ENCODE data around the gene DHX35.

The DHX35 gene

GRCh38 chr20:38926142-38926933 is 35.8 kb upstream of the DHX35 start, which contains the start of gene FAM83D:
Gene FAM83D, plus strand, starts transcription at chr20:38926417. Its CDS starts 26 bp downstream, at chr20:38926443.
- Histone ChIP-seq H3K9me3 (replicated peaks in 1 of 2; ENCODE audit: control insufficient read depth in 2 of 2, insufficient read depth in 1 of 2, low read depth in 1 of 2, low read length in 2 of 2) (no peaks in the 10 kb centered on the region), H4K91ac (ENCODE audit: low read depth, low read length, poor library complexity) (no peak within 1 kb of the TSS), H4K8ac (ENCODE audit: low read depth, low read length) (no peak within 1 kb of the TSS), H3K18ac (ENCODE audit: low read length) (peak within 1 kb of the TSS; percentile 96), H3K27me3 (ENCODE audit: control insufficient read depth in 3 of 3, insufficient read depth in 3 of 3, low read depth in 1 of 3, low read length in 3 of 3) (no peaks in the 10 kb centered on the region), H3K4me2 (ENCODE audit: insufficient read depth, low read length, poor library complexity, severe bottlenecking) (peak within 1 kb of the TSS; percentile 86), H3K79me1 (ENCODE audit: low read depth, low read length) (peaks cover 18% of the 10 kb centered on the region), H3K4ac (ENCODE audit: low read length) (peak within 1 kb of the TSS; percentile 13), H3K4me3 (ENCODE audit: low read length in 2 of 2) (peak within 1 kb of the TSS; percentile 90 to 96), H2BK12ac (ENCODE audit: low read length) (no peak within 1 kb of the TSS), H2BK120ac (ENCODE audit: low read depth, low read length) (peak within 1 kb of the TSS; percentile 44), H3K9ac (ENCODE audit: low read depth, low read length, poor library complexity) (peak within 1 kb of the TSS; percentile 97), H2AK5ac (ENCODE audit: low read depth, low read length) (peak within 1 kb of the TSS; percentile 90), H3K23ac (ENCODE audit: low read depth, low read length, poor library complexity) (peak within 1 kb of the TSS; percentile 97), H3K27ac (replicated peaks; ENCODE audit: low read length) (peak within 1 kb of the TSS; percentile 21), H2BK15ac (ENCODE audit: low read length) (peak within 1 kb of the TSS; percentile 93), H3K36me3 (replicated peaks in 1 of 2; ENCODE audit: control insufficient read depth in 2 of 2, insufficient read depth in 2 of 2, low read length in 2 of 2) (peaks cover 8 to 29% of the 10 kb centered on the region in 2 donors), H2AFZ (ENCODE audit: low read length) (peak within 1 kb of the TSS; percentile 93), H3K4me1 (ENCODE audit: control insufficient read depth in 2 of 2, insufficient read depth in 1 of 2, low read depth in 1 of 2, low read length in 2 of 2) (peaks cover 5 to 16% of the 10 kb centered on the region in 2 donors), H2BK5ac (ENCODE audit: low read length) (peak within 1 kb of the TSS; percentile 85), H3K14ac (ENCODE audit: low read length) (peak within 1 kb of the TSS; percentile 100)
- WGBS, 2 donors (ENCODE audit: extremely low coverage in 2 of 2, insufficient read length in 2 of 2, insufficient replicate concordance in 1 of 2) = no CpG with 5 or more reads among the region's 95 CpGs
- peak; percentile 94 for DNase-seq (ENCODE audit: low spot score)

- no peak overlapping the region for H2BK12ac ChIP-seq (ENCODE audit: low read length)
- peak overlapping the region; percentile 93 for H2AFZ ChIP-seq (ENCODE audit: low read length)
- peak overlapping the region; percentile 44 for H2BK120ac ChIP-seq (ENCODE audit: low read depth, low read length)
- H3K9ac ChIP-seq (ENCODE audit: low read depth, low read length, poor library complexity) = peak overlapping the region; percentile 97
- H2BK15ac ChIP-seq (ENCODE audit: low read length) = peak overlapping the region; percentile 93
- peak overlapping the region; percentile 96 for H3K18ac ChIP-seq (ENCODE audit: low read length)
- H2BK5ac ChIP-seq (ENCODE audit: low read length) = peak overlapping the region; percentile 85
- peak overlapping the region; percentile 86 for H3K4me2 ChIP-seq (ENCODE audit: insufficient read depth, low read length, poor library complexity, severe bottlenecking)
- WGBS, 2 donors (ENCODE audit: extremely low coverage in 2 of 2, insufficient read length in 2 of 2, insufficient replicate concordance in 1 of 2) = no CpG with 5 or more reads among the region's 27 CpGs
- H3K4me3 ChIP-seq (ENCODE audit: low read length in 2 of 2) = peak overlapping the region; percentile 90 to 96
- no peaks in the 10 kb centered on the region for H3K9me3 ChIP-seq (replicated peaks in 1 of 2; ENCODE audit: control insufficient read depth in 2 of 2, insufficient read depth in 1 of 2, low read depth in 1 of 2, low read length in 2 of 2)
- peaks cover 8 to 36% of the 10 kb centered on the region in 2 donors for H3K36me3 ChIP-seq (replicated peaks in 1 of 2; ENCODE audit: control insufficient read depth in 2 of 2, insufficient read depth in 2 of 2, low read length in 2 of 2)
- H3K4me1 ChIP-seq (ENCODE audit: control insufficient read depth in 2 of 2, insufficient read depth in 1 of 2, low read depth in 1 of 2, low read length in 2 of 2) = peaks cover 5 to 16% of the 10 kb centered on the region in 2 donors
- peaks cover 18% of the 10 kb centered on the region for H3K79me1 ChIP-seq (ENCODE audit: low read depth, low read length)
- H3K23ac ChIP-seq (ENCODE audit: low read depth, low read length, poor library complexity) = peak overlapping the region; percentile 97
- H3K27me3 ChIP-seq (ENCODE audit: control insufficient read depth in 3 of 3, insufficient read depth in 3 of 3, low read depth in 1 of 3, low read length in 3 of 3) = no peaks in the 10 kb centered on the region
- peak overlapping the region; percentile 13 for H3K4ac ChIP-seq (ENCODE audit: low read length)
- peak overlapping the region; percentile 90 for H2AK5ac ChIP-seq (ENCODE audit: low read depth, low read length)
- H3K27ac ChIP-seq (replicated peaks; ENCODE audit: low read length) = peak overlapping the region; percentile 21
- H4K8ac ChIP-seq (ENCODE audit: low read depth, low read length) = no peak overlapping the region
- DNase-seq (ENCODE audit: low spot score) = no peak
- no peak overlapping the region for H4K91ac ChIP-seq (ENCODE audit: low read depth, low read length, poor library complexity)
- H3K14ac ChIP-seq (ENCODE audit: low read length) = peak overlapping the region; percentile 100
Observed at GRCh38 chr20:38926934-38927616, 35.1 kb upstream of the DHX35 start.

- Histone ChIP-seq H3K27me3 (ENCODE audit: control insufficient read depth in 3 of 3, insufficient read depth in 3 of 3, low read depth in 1 of 3, low read length in 3 of 3) (no peaks in the 10 kb centered on the region), H2BK5ac (ENCODE audit: low read length) (no peak overlapping the region), H3K4ac (ENCODE audit: low read length) (no peak overlapping the region), H4K91ac (ENCODE audit: low read depth, low read length, poor library complexity) (no peak overlapping the region), H3K27ac (replicated peaks; ENCODE audit: low read length) (no peak overlapping the region), H3K36me3 (replicated peaks in 1 of 2; ENCODE audit: control insufficient read depth in 2 of 2, insufficient read depth in 2 of 2, low read length in 2 of 2) (peaks cover 8 to 42% of the 10 kb centered on the region in 2 donors), H2BK15ac (ENCODE audit: low read length) (no peak overlapping the region), H2BK120ac (ENCODE audit: low read depth, low read length) (no peak overlapping the region), H3K4me1 (ENCODE audit: control insufficient read depth in 2 of 2, insufficient read depth in 1 of 2, low read depth in 1 of 2, low read length in 2 of 2) (peaks cover 5 to 19% of the 10 kb centered on the region in 2 donors), H2BK12ac (ENCODE audit: low read length) (no peak overlapping the region), H3K9me3 (replicated peaks in 1 of 2; ENCODE audit: control insufficient read depth in 2 of 2, insufficient read depth in 1 of 2, low read depth in 1 of 2, low read length in 2 of 2) (no peaks in the 10 kb centered on the region), H3K14ac (ENCODE audit: low read length) (no peak overlapping the region), H3K9ac (ENCODE audit: low read depth, low read length, poor library complexity) (peak overlapping the region; percentile 30), H3K18ac (ENCODE audit: low read length) (no peak overlapping the region), H2AK5ac (ENCODE audit: low read depth, low read length) (no peak overlapping the region), H3K23ac (ENCODE audit: low read depth, low read length, poor library complexity) (peak overlapping the region; percentile 59), H3K4me2 (ENCODE audit: insufficient read depth, low read length, poor library complexity, severe bottlenecking) (peak overlapping the region; percentile 56), H3K79me1 (ENCODE audit: low read depth, low read length) (peaks cover 18% of the 10 kb centered on the region), H4K8ac (ENCODE audit: low read depth, low read length) (no peak overlapping the region), H2AFZ (ENCODE audit: low read length) (no peak overlapping the region), H3K4me3 (ENCODE audit: low read length in 2 of 2) (peak overlapping the region; percentile 69 to 96)
- no CpG with 5 or more reads among the region's 5 CpGs for WGBS, 2 donors (ENCODE audit: extremely low coverage in 2 of 2, insufficient read length in 2 of 2, insufficient replicate concordance in 1 of 2)
- no peak for DNase-seq (ENCODE audit: low spot score)
Observed at GRCh38 chr20:38927902-38928578, 34.1 kb upstream of the DHX35 start.
